HCT116 (cell line): ENCODE measurements around the gene TMPRSS13. TPM values are rescaled to one million over a fixed set of nuclear protein-coding genes. Genes with fewer than 3 reads are reported as not detected.

Experiments
- ATAC-seq: fragments of 200-7000 bp; cut with Tn5 transposase; 2 replicates; pipeline ENCODE4 v1.9.1; 2020; ENCODE audit warnings: mild to moderate bottlenecking, moderate library complexity
- BruUV-seq: library from RNA; stranded (reverse); fragments of 400-500 nt; replicated peaks from 2 replicates; lab custom pipeline; 2021; lab: Mats Ljungman, UMichigan
- CTCF ChIA-PET: fragments of 300-600 bp; sonication (Branson Sonifier 250); formaldehyde crosslinking; loops from one replicate; lab custom pipeline; 2021; ENCODE audit warnings: antibody characterized with exemption; lab: Charles Lee
- POLR2A ChIA-PET: fragments of 300-600, 350-600 bp; sonication (Branson Sonifier 250); formaldehyde crosslinking; loops from one replicate; lab custom pipeline; 2021; ENCODE audit warnings: antibody characterized with exemption; lab: Charles Lee
- RAD21 ChIA-PET, 2 experiments: fragments of 300-600 bp; sonication (Branson Sonifier 250); formaldehyde crosslinking; loops; one replicate each; lab custom pipeline; 2023; ENCODE audit warnings: low total read pairs in 2 of 2; ENCODE audit not compliant: uncharacterized antibody in 2 of 2, unreplicated experiment in 2 of 2, low non-redundant PET in 1 of 2; lab: Charles Lee
- DNase-seq: peaks from one replicate; pipeline ENCODE4 v3.0.0-alpha.2; 2010; ENCODE audit warnings: low read depth, low spot score
- H2AFZ ChIP-seq: fragments of 200-600 bp; shearing (Covaris generic), sonication (generic); 2 replicates; pipeline ENCODE4 v1.6.1; 2017; ENCODE audit warnings: low read depth, mixed run types, mixed read lengths, antibody characterized with exemption, low read length; ENCODE audit not compliant: poor library complexity, severe bottlenecking
- H3K27ac ChIP-seq: 2 replicates; pipeline ENCODE4 v1.5.1; 2012; ENCODE audit warnings: low read depth, low read length
- H3K27me3 ChIP-seq: fragments of 200-600 bp; sonication (generic); 2 replicates; pipeline ENCODE4 v1.6.1; 2016; ENCODE audit warnings: mixed run types, low read length, mixed read lengths; ENCODE audit not compliant: insufficient read depth
- H3K36me3 ChIP-seq, 2 experiments: fragments of 200-500 bp in 1 of 2; fragments of 200-600 bp in 1 of 2; sonication (Bioruptor generic) in 1 of 2; sonication (generic) in 1 of 2; 2 replicates each; pipeline versions ENCODE4 v1.5.1 to v1.6.1; 2014 to 2016; ENCODE audit warnings: low read length in 2 of 2, inconsistent platforms in 1 of 2, mixed read lengths in 1 of 2, mixed run types in 1 of 2; ENCODE audit not compliant: insufficient read depth in 2 of 2, control insufficient read depth in 1 of 2
- H3K4me1 ChIP-seq, 2 experiments: fragments of 200-600 bp in 1 of 2; sonication (generic) in 1 of 2; 2 replicates each; pipeline versions ENCODE4 v1.5.1 to v1.6.1; 2012 to 2017; ENCODE audit warnings: low read length in 2 of 2, inconsistent platforms in 1 of 2, mild to moderate bottlenecking in 1 of 2, mixed read lengths in 1 of 2, mixed run types in 1 of 2, moderate library complexity in 1 of 2; ENCODE audit not compliant: insufficient read depth in 2 of 2, control insufficient read depth in 1 of 2
- H3K4me2 ChIP-seq: fragments of 200-600 bp; sonication (generic); 2 replicates; pipeline ENCODE4 v1.6.1; 2017; ENCODE audit warnings: mixed run types, low read length, mixed read lengths
- H3K4me3 ChIP-seq, 2 experiments: fragments of 200-600 bp in 1 of 2; sonication (generic) in 1 of 2; replicated peaks in 1 of 2; 2 replicates each; pipeline ENCODE4 v1.5.1; 2011 to 2016; ENCODE audit warnings: low read length in 2 of 2, control low read depth in 1 of 2, low read depth in 1 of 2, mild to moderate bottlenecking in 1 of 2, mixed read lengths in 1 of 2, mixed run types in 1 of 2
- H3K79me2 ChIP-seq: fragments of 200-600 bp; sonication (generic); 2 replicates; pipeline ENCODE4 v1.6.1; 2017; ENCODE audit warnings: mild to moderate bottlenecking, mixed run types, low read length, moderate library complexity, mixed read lengths; ENCODE audit not compliant: insufficient read depth
- H3K9ac ChIP-seq: fragments of 200-600 bp; sonication (generic); 2 replicates; pipeline ENCODE4 v1.6.1; 2016; ENCODE audit warnings: low read length, mixed read lengths
- H3K9me2 ChIP-seq: fragments of 200-600 bp; sonication (generic), shearing (Covaris generic); 2 replicates; pipeline ENCODE4 v1.6.1; 2017; ENCODE audit warnings: mixed run types, mild to moderate bottlenecking, moderate library complexity; ENCODE audit not compliant: insufficient read depth
- H3K9me3 ChIP-seq, 2 experiments: fragments of 200-500 bp in 1 of 2; fragments of 200-600 bp in 1 of 2; sonication (Bioruptor generic) in 1 of 2; sonication (generic) in 1 of 2; 2 replicates each; pipeline ENCODE4 v1.6.1; 2014 to 2017; ENCODE audit warnings: low read length in 2 of 2, mixed read lengths in 2 of 2, inconsistent platforms in 1 of 2, low read depth in 1 of 2, mild to moderate bottlenecking in 1 of 2, mixed run types in 1 of 2, moderate library complexity in 1 of 2; ENCODE audit not compliant: control insufficient read depth in 1 of 2, insufficient read depth in 1 of 2
- H4K20me1 ChIP-seq: fragments of 200-600 bp; sonication (generic), shearing (Covaris generic); 2 replicates; pipeline ENCODE4 v1.6.1; 2017; ENCODE audit warnings: mixed run types, mild to moderate bottlenecking, moderate library complexity; ENCODE audit not compliant: insufficient read depth
- CEBPB ChIP-seq: IDR thresholded peaks from 2 replicates; pipeline ENCODE4 v1.6.1; 2012; ENCODE audit warnings: low read depth
- EGR1 ChIP-seq: IDR thresholded peaks from 2 replicates; pipeline ENCODE4 v1.6.1; 2012; ENCODE audit warnings: low read depth
- EZH2 ChIP-seq: fragments of 200-600 bp; sonication (generic); IDR thresholded peaks from 2 replicates; pipeline ENCODE4 v1.6.1; 2017; ENCODE audit warnings: antibody characterized with exemption, mixed run types
- EZH2phosphoT487 ChIP-seq: fragments of 200-600 bp; IDR thresholded peaks from 2 replicates; pipeline ENCODE4 v1.6.1; 2018; ENCODE audit warnings: antibody characterized with exemption, borderline replicate concordance
- FOSL1 ChIP-seq: IDR thresholded peaks from 2 replicates; pipeline ENCODE4 v1.6.1; 2012; ENCODE audit warnings: low read depth
- JUND ChIP-seq: IDR thresholded peaks from 2 replicates; pipeline ENCODE4 v1.6.1; 2012
- POLR2A ChIP-seq: IDR thresholded peaks from 2 replicates; pipeline ENCODE4 v1.7.0; 2011; ENCODE audit warnings: borderline replicate concordance; ENCODE audit not compliant: insufficient read depth, insufficient read length; ENCODE audit errors: extremely low read depth
- POLR2AphosphoS5 ChIP-seq: IDR thresholded peaks from 2 replicates; pipeline ENCODE4 v1.6.1; 2011; ENCODE audit warnings: mild to moderate bottlenecking, low read depth, low read length, moderate library complexity
- SP1 ChIP-seq: IDR thresholded peaks from 2 replicates; pipeline ENCODE4 v1.6.1; 2012; ENCODE audit warnings: low read depth
- SRF ChIP-seq: IDR thresholded peaks from 2 replicates; pipeline ENCODE4 v1.6.1; 2012; ENCODE audit warnings: low read depth
- TCF7L2 ChIP-seq: IDR thresholded peaks from 2 replicates; pipeline ENCODE4 v1.7.0; 2011; ENCODE audit warnings: borderline replicate concordance, inconsistent platforms; ENCODE audit not compliant: insufficient read depth, insufficient read length; ENCODE audit errors: extremely low read depth
- YY1 ChIP-seq: IDR thresholded peaks from 2 replicates; pipeline ENCODE4 v1.6.1; 2011; ENCODE audit warnings: low read length, low read depth, moderate library complexity, mild to moderate bottlenecking; ENCODE audit not compliant: insufficient replicate concordance; ENCODE audit errors: extremely low read depth
- ZFX ChIP-seq: fragments of 450-650 bp; IDR thresholded peaks from 2 replicates; pipeline ENCODE4 v1.6.1; 2017
- ZNF274 ChIP-seq: fragments of 200-500 bp; sonication (Bioruptor generic); IDR thresholded peaks from 2 replicates; pipeline ENCODE4 v1.6.1; 2014; ENCODE audit warnings: mild to moderate bottlenecking, low read depth, low read length, inconsistent platforms
- intact Hi-C: fragments of 100-400 bp; cut with micrococcal nuclease; formaldehyde crosslinking; loops from 2 replicates; pipeline ENCODE4 v1.10.0; 2022
- total RNA-seq: library from RNA; stranded (reverse); gene quantifications from one replicate; pipeline ENCODE4 v1.2.1, GENCODE V29; 2021; ENCODE audit not compliant: unreplicated experiment
- TF ChIP-seq, protein P1 (sequence below): IDR thresholded peaks from 2 replicates; pipeline ENCODE4 v1.6.1; 2011; ENCODE audit warnings: mild to moderate bottlenecking, low read length, moderate library complexity; ENCODE audit not compliant: insufficient replicate concordance; ENCODE audit errors: extremely low read depth
- TF ChIP-seq, protein P2 (sequence below): IDR thresholded peaks from 2 replicates; pipeline ENCODE4 v1.6.1; 2012
- TF ChIP-seq, protein P3 (sequence below): IDR thresholded peaks from 2 replicates; pipeline ENCODE4 v1.6.1; 2012; ENCODE audit warnings: low read depth
- TF ChIP-seq, protein P4 (sequence below): IDR thresholded peaks from 2 replicates; pipeline ENCODE4 v1.6.1; 2012
- TF ChIP-seq, protein P5 (sequence below), 3 experiments: fragments of 200-600 bp in 1 of 3; sonication (generic) in 1 of 3; IDR thresholded peaks in 2 of 3; conservative IDR thresholded peaks in 1 of 3; 2 replicates each; pipeline ENCODE4 v1.5.1; 2012 to 2017; ENCODE audit warnings: low read depth in 2 of 3, low read length in 2 of 3, antibody characterized with exemption in 1 of 3, borderline replicate concordance in 1 of 3, control low read depth in 1 of 3, mild to moderate bottlenecking in 1 of 3, mixed read lengths in 1 of 3, mixed run types in 1 of 3, moderate library complexity in 1 of 3; ENCODE audit not compliant: insufficient read depth in 1 of 3

The TMPRSS13 gene
- total RNA-seq, 1 experiment from 2014 or later: 0.52 TPM

DNA sequence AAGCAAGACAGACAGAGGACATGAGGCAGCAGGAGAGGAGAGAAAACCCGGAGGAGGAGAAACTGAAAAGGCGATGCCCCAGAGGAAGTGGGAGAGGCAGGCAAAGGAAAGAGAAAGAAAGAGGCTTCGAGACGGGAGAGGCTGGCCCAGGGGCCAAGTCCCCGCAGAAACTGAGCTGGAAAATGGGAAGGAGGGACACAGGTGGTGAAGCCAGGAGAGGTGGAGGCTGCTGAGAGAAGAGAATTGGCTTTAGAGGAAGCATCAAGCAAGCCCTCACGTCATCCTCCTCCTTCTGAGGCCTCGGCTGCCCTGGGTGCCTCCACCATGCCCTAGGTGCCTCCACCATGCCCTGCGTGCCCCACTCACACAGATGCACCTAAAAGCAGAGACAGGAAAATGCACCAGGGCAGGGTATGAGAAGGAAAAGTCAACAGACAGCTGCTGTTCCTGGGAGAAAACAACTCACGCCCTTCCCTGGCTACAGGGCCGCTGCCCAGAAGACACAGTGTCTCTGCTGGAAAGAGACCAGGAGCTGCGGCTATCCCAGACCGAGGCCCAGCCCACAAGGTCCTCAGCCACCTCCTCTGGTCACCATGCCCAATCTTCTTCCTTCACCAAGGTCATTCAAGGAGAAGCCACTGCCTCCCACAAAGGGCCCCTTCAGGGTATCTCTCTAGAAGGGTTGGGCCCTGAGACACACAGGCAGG is 67.0 kb downstream of the TMPRSS13 start:
- H3K27me3 ChIP-seq: no peaks in the 10 kb centered on the region
- H3K4me2 ChIP-seq: no peak overlapping the region
- H3K27ac ChIP-seq: no peak overlapping the region
- H3K9ac ChIP-seq: no peak overlapping the region
- H3K4me1 ChIP-seq: 0 out of 4 replicates have a peak, but pooled peaks cover 0 to 2% of the 10 kb centered on the region in 2 experiments
- H3K9me2 ChIP-seq: no peaks in the 10 kb centered on the region
- no peak overlapping the region for H3K4me3 ChIP-seq
- no peak for DNase-seq
- intact Hi-C loops: no loop called here
- H3K36me3 ChIP-seq: no peaks in the 10 kb centered on the region
- no peak overlapping the region for H2AFZ ChIP-seq
- H3K9me3 ChIP-seq: no peaks in the 10 kb centered on the region
- BruUV-seq: no TSS peak
- H3K79me2 ChIP-seq: no peaks in the 10 kb centered on the region
- ChIA-PET POLR2A (no interaction called here), RAD21 (no interaction called here)
- H4K20me1 ChIP-seq: no peaks in the 10 kb centered on the region
- ATAC-seq: no peak
- TF ChIP-seq EGR1 (no peak), EZH2 (no peak), POLR2AphosphoS5 (no peak), SP1 (no peak), POLR2A (no peak), ZFX (no peak), YY1 (no peak), SRF (no peak), JUND (no peak), CEBPB (no peak), EZH2phosphoT487 (no peak), ZNF274 (no peak), TCF7L2 (no peak), FOSL1 (no peak)
- TF ChIP-seq, protein P1, sequence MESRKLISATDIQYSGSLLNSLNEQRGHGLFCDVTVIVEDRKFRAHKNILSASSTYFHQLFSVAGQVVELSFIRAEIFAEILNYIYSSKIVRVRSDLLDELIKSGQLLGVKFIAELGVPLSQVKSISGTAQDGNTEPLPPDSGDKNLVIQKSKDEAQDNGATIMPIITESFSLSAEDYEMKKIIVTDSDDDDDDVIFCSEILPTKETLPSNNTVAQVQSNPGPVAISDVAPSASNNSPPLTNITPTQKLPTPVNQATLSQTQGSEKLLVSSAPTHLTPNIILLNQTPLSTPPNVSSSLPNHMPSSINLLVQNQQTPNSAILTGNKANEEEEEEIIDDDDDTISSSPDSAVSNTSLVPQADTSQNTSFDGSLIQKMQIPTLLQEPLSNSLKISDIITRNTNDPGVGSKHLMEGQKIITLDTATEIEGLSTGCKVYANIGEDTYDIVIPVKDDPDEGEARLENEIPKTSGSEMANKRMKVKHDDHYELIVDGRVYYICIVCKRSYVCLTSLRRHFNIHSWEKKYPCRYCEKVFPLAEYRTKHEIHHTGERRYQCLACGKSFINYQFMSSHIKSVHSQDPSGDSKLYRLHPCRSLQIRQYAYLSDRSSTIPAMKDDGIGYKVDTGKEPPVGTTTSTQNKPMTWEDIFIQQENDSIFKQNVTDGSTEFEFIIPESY: no peak
- TF ChIP-seq, protein P2, sequence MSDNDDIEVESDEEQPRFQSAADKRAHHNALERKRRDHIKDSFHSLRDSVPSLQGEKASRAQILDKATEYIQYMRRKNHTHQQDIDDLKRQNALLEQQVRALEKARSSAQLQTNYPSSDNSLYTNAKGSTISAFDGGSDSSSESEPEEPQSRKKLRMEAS: no peak
- TF ChIP-seq, protein P3, sequence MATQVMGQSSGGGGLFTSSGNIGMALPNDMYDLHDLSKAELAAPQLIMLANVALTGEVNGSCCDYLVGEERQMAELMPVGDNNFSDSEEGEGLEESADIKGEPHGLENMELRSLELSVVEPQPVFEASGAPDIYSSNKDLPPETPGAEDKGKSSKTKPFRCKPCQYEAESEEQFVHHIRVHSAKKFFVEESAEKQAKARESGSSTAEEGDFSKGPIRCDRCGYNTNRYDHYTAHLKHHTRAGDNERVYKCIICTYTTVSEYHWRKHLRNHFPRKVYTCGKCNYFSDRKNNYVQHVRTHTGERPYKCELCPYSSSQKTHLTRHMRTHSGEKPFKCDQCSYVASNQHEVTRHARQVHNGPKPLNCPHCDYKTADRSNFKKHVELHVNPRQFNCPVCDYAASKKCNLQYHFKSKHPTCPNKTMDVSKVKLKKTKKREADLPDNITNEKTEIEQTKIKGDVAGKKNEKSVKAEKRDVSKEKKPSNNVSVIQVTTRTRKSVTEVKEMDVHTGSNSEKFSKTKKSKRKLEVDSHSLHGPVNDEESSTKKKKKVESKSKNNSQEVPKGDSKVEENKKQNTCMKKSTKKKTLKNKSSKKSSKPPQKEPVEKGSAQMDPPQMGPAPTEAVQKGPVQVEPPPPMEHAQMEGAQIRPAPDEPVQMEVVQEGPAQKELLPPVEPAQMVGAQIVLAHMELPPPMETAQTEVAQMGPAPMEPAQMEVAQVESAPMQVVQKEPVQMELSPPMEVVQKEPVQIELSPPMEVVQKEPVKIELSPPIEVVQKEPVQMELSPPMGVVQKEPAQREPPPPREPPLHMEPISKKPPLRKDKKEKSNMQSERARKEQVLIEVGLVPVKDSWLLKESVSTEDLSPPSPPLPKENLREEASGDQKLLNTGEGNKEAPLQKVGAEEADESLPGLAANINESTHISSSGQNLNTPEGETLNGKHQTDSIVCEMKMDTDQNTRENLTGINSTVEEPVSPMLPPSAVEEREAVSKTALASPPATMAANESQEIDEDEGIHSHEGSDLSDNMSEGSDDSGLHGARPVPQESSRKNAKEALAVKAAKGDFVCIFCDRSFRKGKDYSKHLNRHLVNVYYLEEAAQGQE: no peak
- TF ChIP-seq, protein P4, sequence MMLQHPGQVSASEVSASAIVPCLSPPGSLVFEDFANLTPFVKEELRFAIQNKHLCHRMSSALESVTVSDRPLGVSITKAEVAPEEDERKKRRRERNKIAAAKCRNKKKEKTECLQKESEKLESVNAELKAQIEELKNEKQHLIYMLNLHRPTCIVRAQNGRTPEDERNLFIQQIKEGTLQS: no peak
- TF ChIP-seq, protein P5, sequence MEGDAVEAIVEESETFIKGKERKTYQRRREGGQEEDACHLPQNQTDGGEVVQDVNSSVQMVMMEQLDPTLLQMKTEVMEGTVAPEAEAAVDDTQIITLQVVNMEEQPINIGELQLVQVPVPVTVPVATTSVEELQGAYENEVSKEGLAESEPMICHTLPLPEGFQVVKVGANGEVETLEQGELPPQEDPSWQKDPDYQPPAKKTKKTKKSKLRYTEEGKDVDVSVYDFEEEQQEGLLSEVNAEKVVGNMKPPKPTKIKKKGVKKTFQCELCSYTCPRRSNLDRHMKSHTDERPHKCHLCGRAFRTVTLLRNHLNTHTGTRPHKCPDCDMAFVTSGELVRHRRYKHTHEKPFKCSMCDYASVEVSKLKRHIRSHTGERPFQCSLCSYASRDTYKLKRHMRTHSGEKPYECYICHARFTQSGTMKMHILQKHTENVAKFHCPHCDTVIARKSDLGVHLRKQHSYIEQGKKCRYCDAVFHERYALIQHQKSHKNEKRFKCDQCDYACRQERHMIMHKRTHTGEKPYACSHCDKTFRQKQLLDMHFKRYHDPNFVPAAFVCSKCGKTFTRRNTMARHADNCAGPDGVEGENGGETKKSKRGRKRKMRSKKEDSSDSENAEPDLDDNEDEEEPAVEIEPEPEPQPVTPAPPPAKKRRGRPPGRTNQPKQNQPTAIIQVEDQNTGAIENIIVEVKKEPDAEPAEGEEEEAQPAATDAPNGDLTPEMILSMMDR (IDR thresholded peaks at IDR 0.05 in 2 of 3, conservative IDR thresholded peaks at IDR 0.05 in 1 of 3; ENCODE audit: borderline replicate concordance in 1 of 3, insufficient read depth in 1 of 3, low read depth in 2 of 3, low read length in 2 of 3): no peak
- TF ChIP-seq, all 23 proteins: peak for 0
- CTCF ChIA-PET: no interaction called here
